Measurements from ENCODE around the gene SERTAD2. TPM values are rescaled to one million over a fixed set of nuclear protein-coding genes. Genes with fewer than 3 reads are reported as not detected.

SERTAD2 gene
- total RNA-seq, 1 experiment from 2014 or later: 19.8 TPM

- TF ChIP-seq CTCF (conservative IDR thresholded peaks at IDR 0.05; ENCODE audit: low read depth, low read length) (no peak), EZH2 (IDR thresholded peaks at IDR 0.05; ENCODE audit: low read length, unreplicated experiment) (no peak)
- no peak overlapping the region for H2AFZ ChIP-seq (ENCODE audit: low read length)
- H3F3A ChIP-seq (ENCODE audit: low read length, unreplicated experiment): peaks cover 15% of the 10 kb centered on the region
- no TSS peak for BruUV-seq (replicated peaks)
- peaks cover 14% of the 10 kb centered on the region; the same call in 1 of the 2 replicates for H3K36me3 ChIP-seq (ENCODE audit: low read depth, low read length)
- no peaks in the 10 kb centered on the region for H4K20me1 ChIP-seq (ENCODE audit: low read length)
- ATAC-seq (no peak), DNase-seq (no peak)
- intact Hi-C loops (cut with micrococcal nuclease): no loop called here
- H3K4me2 ChIP-seq (ENCODE audit: low read length): no peak overlapping the region
- H3K9me3 ChIP-seq (ENCODE audit: low read length): no peaks in the 10 kb centered on the region
- ChIA-PET POLR2A (ENCODE audit: unreplicated experiment) (interaction anchor here (0.7 kb wide), 1 partner anchor 108 kb away, joined by 3 read pairs; no protein-coding TSS in a partner anchor), CTCF (no interaction called here)
- H3K27ac ChIP-seq (ENCODE audit: low read length): no peak overlapping the region
- H3K27me3 ChIP-seq (ENCODE audit: low read length): no peaks in the 10 kb centered on the region
- no peaks in the 10 kb centered on the region for H3K79me2 ChIP-seq (ENCODE audit: low read length)
- H3K4me1 ChIP-seq (ENCODE audit: insufficient read depth, low read length): peaks cover 31% of the 10 kb centered on the region
- no peak overlapping the region for H3K4me3 ChIP-seq (ENCODE audit: low read length)
- H3K9ac ChIP-seq (ENCODE audit: low read length): no peak overlapping the region
- H3K9me2 ChIP-seq (replicated peaks; ENCODE audit: low read length): no peaks in the 10 kb centered on the region
Observed at GRCh38 chr2:64591188-64591587, 62.5 kb downstream of the SERTAD2 start.

GRCh38 chr2:64587561-64587960, 66.2 kb downstream of the SERTAD2 start:
- DNase-seq (no peak), ATAC-seq (no peak)
- H3K36me3 ChIP-seq (ENCODE audit: low read depth, low read length): peaks cover 14% of the 10 kb centered on the region; the same call in 1 of the 2 replicates
- no peaks in the 10 kb centered on the region for H3K9me3 ChIP-seq (ENCODE audit: low read length)
- H3K4me1 ChIP-seq (ENCODE audit: insufficient read depth, low read length): no peaks in the 10 kb centered on the region
- TF ChIP-seq EZH2phosphoT487 (IDR thresholded peaks at IDR 0.05; ENCODE audit: borderline replicate concordance, low read length) (no peak), EZH2 (IDR thresholded peaks at IDR 0.05; ENCODE audit: low read length, unreplicated experiment) (no peak), CTCF (conservative IDR thresholded peaks at IDR 0.05; ENCODE audit: low read depth, low read length) (no peak)
- intact Hi-C loops (cut with micrococcal nuclease): loop anchor here (1.0 kb wide), 4 partner anchors 244 to 302 kb away; no protein-coding TSS in a partner anchor
- H4K20me1 ChIP-seq (ENCODE audit: low read length): no peaks in the 10 kb centered on the region
- H2AFZ ChIP-seq (ENCODE audit: low read length): no peak overlapping the region
- no peaks in the 10 kb centered on the region for H3F3A ChIP-seq (ENCODE audit: low read length, unreplicated experiment)
- no peaks in the 10 kb centered on the region for H3K79me2 ChIP-seq (ENCODE audit: low read length)
- ChIA-PET CTCF (interaction anchor here (0.6 to 1.7 kb wide), 10 partner anchors 56 to 301 kb away, joined by 3 to 11 read pairs (median 5); no protein-coding TSS in a partner anchor), POLR2A (ENCODE audit: unreplicated experiment) (interaction anchor here (0.7 kb wide), 1 partner anchor 56 kb away, joined by 3 read pairs; no protein-coding TSS in a partner anchor)
- no peak overlapping the region for H3K27ac ChIP-seq (ENCODE audit: low read length)
- no peak overlapping the region for H3K9ac ChIP-seq (ENCODE audit: low read length)
- no peak overlapping the region for H3K4me2 ChIP-seq (ENCODE audit: low read length)
- H3K9me2 ChIP-seq (replicated peaks; ENCODE audit: low read length): no peaks in the 10 kb centered on the region
- BruUV-seq (replicated peaks): no TSS peak
- no peak overlapping the region for H3K4me3 ChIP-seq (ENCODE audit: low read length)
- no peaks in the 10 kb centered on the region for H3K27me3 ChIP-seq (ENCODE audit: low read length)

- no peaks in the 10 kb centered on the region for H3K9me2 ChIP-seq (replicated peaks; ENCODE audit: low read length)
- no peak overlapping the region for H3K27ac ChIP-seq (ENCODE audit: low read length)
- no peaks in the 10 kb centered on the region for H3K27me3 ChIP-seq (ENCODE audit: low read length)
- peak; percentile 49; the same call in 1 of the 2 replicates for ATAC-seq
- no peaks in the 10 kb centered on the region for H3K4me1 ChIP-seq (ENCODE audit: insufficient read depth, low read length)
- no TSS peak for BruUV-seq (replicated peaks)
- H3K9ac ChIP-seq (ENCODE audit: low read length): no peak overlapping the region
- H3K36me3 ChIP-seq (ENCODE audit: low read depth, low read length): peaks cover 9% of the 10 kb centered on the region; the same call in 1 of the 2 replicates
- intact Hi-C loops (cut with micrococcal nuclease): loop anchor here (1.0 kb wide), 4 partner anchors 244 to 302 kb away; no protein-coding TSS in a partner anchor
- no peaks in the 10 kb centered on the region for H4K20me1 ChIP-seq (ENCODE audit: low read length)
- no peak overlapping the region for H3K4me3 ChIP-seq (ENCODE audit: low read length)
- ChIA-PET CTCF (interaction anchor here (0.6 to 1.7 kb wide), 12 partner anchors 56 to 692 kb away, joined by 3 to 11 read pairs (median 4); no protein-coding TSS in a partner anchor), POLR2A (ENCODE audit: unreplicated experiment) (interaction anchor here (0.7 kb wide), 1 partner anchor 57 kb away, joined by 3 read pairs; no protein-coding TSS in a partner anchor)
- TF ChIP-seq EZH2phosphoT487 (IDR thresholded peaks at IDR 0.05; ENCODE audit: borderline replicate concordance, low read length) (no peak), EZH2 (IDR thresholded peaks at IDR 0.05; ENCODE audit: low read length, unreplicated experiment) (no peak), CTCF (conservative IDR thresholded peaks at IDR 0.05; ENCODE audit: low read depth, low read length) (peak; percentile 90)
- H3F3A ChIP-seq (ENCODE audit: low read length, unreplicated experiment): no peaks in the 10 kb centered on the region
- H3K9me3 ChIP-seq (ENCODE audit: low read length): no peaks in the 10 kb centered on the region
- H3K4me2 ChIP-seq (ENCODE audit: low read length): no peak overlapping the region
- H2AFZ ChIP-seq (ENCODE audit: low read length): no peak overlapping the region
- H3K79me2 ChIP-seq (ENCODE audit: low read length): no peaks in the 10 kb centered on the region
- DNase-seq: peak; percentile 78
Observed at GRCh38 chr2:64586883-64587481, 66.7 kb downstream of the SERTAD2 start.

Measured in PC-3 (cell line).